NCI-H69 (cell line): Measurements from ENCODE around the gene TIMM17A.
"Not testable (repeated sequence)": the region's sequence is repeated elsewhere in the genome, so short reads cannot be mapped to it uniquely, and the experiment has no call there.

Experiments used
- DNase-seq: peaks from one replicate; lab custom pipeline; 2025; lab: John Stamatoyannopoulos, UW

The TIMM17A gene

DNA sequence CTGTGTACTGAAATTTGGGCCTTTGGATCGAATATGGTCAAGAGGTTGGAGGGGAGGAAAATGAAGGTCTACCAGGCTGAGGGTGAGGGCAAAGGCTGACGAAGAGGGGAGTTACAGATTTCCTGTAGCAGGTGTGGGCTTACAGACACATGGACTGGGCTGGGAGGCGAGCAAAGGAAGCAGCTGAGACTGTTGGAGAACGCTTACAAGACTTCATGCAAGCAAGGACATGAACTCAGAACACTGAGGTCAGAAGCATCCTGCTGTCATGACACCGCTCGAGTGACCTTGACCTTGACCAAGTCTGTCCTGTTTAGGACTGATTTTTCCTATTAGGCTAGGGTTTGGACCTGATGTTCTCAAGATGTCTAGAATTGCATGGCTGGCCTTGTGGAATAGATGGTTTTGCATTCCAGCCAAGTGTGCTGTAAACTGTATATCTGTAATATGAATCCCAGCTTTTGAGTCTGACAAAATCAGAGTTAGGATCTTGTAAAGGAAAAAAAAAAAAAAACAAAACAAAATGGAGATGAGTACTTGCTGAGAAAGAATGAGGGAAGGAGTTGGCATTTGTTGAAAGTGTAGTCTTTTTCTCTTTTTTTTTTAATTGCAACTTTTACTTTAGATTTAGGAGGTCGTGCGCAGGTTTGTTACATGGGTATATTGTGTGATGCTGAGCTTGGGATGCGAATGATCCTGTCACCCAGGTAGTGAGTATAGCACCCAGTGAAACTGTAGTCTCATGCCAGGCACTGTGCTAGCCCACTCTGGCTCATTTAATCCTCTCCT is 60.9 kb downstream of the TIMM17A start:
- peak; percentile 62 for DNase-seq

DNA sequence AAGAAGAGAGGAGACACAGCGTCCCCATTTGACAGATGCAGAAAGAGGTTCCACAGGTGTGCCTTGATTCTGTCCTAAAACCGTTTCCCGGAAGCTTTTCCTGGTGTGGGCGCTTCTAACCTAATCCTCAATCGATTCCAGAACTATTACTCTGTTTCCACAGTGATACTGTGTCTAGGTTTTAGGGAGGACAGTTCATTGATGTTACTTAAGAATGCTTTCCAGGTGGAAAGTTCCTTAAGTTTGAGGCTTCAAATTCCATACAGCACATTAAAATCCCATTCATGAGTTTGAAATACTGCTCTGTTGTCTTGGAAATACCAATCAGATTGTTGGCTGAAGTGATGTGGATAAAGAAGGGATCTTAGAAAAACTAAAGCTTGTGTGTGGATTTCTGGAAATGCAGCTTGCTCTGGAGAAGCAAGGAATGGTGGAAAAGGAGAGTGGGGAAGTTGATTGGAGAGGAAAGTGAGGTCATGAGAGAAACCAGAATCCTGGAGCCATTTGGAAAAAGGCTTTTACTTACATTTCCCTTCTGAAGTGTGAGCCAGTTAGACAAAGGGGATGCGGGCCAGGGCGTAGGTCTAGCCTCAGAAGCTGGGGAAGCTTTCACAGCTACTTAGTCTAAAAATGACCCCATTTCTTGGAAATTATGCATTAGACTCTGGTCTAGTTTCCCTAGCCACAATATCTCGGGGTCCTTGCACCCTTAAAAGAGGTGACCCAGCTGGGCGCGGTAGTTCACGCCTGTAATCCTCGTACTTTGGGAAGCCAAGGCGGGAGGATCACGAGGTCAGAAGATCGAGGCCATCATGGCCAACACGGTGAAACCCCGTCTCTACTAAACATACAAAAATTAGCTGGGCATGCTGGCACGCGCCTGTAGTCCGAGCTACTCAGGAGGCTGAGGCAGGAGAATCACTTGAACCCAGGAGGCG is 61.8 kb downstream of the TIMM17A start:
- peak; percentile 62 for DNase-seq

DNA sequence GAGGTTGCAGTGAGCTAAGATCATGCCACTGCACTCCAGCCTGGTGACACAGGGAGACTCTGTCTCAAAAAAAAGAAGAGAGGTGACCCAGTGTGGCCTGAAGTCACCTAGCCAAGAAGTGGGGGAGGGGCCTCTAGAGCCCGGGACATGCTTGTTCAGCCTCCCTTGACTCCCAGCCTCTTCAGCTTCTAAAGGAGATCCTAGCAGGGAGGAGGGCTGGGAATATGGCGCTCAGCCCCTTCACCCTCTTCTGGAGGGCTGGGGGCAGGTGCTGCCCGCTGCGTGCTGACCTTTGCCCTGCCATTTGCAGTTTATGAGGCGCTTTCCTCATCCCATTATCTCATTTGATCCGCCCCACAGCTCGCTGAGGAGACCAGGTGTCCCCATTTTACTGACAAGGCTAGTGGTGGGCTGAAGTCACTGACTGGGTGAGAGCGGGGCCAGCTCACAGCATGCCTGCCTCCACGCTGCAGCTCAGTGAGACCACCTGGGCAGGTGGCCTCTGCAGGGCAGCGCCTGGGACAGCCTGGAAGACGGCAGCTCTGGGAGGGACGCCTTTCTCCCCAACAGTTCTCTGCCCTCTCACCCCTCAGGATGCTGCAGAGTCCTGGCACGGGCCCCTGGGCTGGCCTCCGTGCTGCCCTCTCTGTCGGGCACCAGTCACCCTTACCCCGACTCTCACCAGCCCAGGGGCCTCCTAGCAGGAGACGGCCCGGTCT is 62.6 kb downstream of the TIMM17A start:
- DNase-seq = peak; percentile 98

DNA sequence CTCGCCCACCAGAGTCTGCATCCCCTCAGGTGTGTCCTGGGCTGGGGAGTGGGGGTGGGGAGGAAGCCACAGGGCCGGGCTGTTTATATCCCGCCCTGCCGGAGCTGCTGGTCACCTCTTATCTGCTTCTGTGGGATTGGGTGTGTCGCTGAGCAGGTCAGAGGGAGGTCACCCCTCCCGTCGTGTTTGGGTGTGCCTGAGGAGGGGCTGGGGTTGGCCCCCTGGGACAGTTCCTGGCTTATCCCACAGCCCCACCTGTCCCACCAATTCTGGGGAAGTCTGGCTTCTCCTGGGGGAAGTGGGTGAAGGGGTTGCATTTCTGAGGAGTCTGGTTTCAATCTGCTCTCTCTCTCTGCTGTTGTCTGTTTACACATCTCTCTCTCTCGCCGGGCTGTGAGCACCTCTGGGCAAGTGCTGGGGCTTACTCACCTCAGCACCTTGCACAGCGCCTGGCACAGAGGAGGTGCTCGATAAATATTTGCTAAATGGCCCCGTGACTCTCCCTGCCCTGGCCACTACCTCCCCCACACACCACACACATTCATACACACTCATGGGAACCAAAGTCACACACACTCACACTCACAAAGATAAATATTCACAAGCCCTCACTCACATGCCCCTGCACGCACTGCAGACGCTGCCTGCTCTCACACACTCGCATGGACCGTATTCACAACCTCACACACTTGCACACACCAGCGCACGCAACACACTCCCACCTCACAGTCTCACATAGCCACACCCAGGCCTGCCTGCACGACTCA is 63.3 kb downstream of the TIMM17A start:
- DNase-seq = peak; percentile 96

DNA sequence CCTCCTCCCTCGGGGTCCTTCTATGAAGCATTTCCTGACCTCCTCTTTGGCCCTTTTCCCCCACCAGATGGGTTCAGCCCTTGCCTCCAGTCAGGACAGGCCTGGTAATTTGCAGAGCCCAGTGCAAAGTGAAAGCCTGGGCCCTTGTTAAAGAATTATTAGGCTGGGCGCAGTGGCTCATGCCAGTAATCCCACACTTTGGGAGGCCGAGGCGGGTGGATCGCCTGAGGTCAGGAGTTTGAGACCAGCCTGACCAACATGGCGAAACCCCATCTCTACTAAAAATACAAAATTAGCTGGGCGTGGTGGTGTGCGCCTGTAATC is 63.9 kb downstream of the TIMM17A start:
- not testable (repeated sequence) for DNase-seq
